PC-3 (cell line): ENCODE data around the gene TFAP2A. TPM values are rescaled to one million over a fixed set of nuclear protein-coding genes. Genes with fewer than 3 reads are reported as not detected.
A peak's percentile ranks its signal among the peaks of the same experiment; 100 is the strongest.

ENCODE experiments used
- ATAC-seq: fragments of 200-7000 bp; cut with Tn5 transposase; 2 replicates; pipeline ENCODE4 v1.9.1; 2020; ENCODE audit warnings: mild to moderate bottlenecking, moderate library complexity
- BruUV-seq: library from RNA; stranded (reverse); fragments of 400-500 nt; replicated peaks from 2 replicates; lab custom pipeline; 2021; lab: Mats Ljungman, UMichigan
- CTCF ChIA-PET: fragments of 300-600 bp; sonication (Branson Sonifier 250); formaldehyde crosslinking; loops from one replicate; lab custom pipeline; 2022; ENCODE audit warnings: antibody characterized with exemption; lab: Charles Lee
- POLR2A ChIA-PET: fragments of 300-600 bp; sonication (Branson Sonifier 250); formaldehyde crosslinking; loops from one replicate; lab custom pipeline; 2022; ENCODE audit warnings: antibody characterized with exemption; ENCODE audit not compliant: unreplicated experiment; lab: Charles Lee
- DNase-seq: peaks from one replicate; pipeline ENCODE4 v3.0.0-alpha.2; 2015
- H2AFZ ChIP-seq: fragments of 300-600 bp; sonication (generic); 2 replicates; pipeline ENCODE4 v1.6.0; 2016; ENCODE audit warnings: antibody characterized with exemption, low read length
- H3F3A ChIP-seq: fragments of 300-600 bp; sonication (generic); one replicate; pipeline ENCODE4 v1.6.0; 2017; ENCODE audit warnings: antibody characterized with exemption, low read length, control low read depth, mild to moderate bottlenecking; ENCODE audit not compliant: unreplicated experiment
- H3K27ac ChIP-seq: fragments of 300-600 bp; sonication (generic); 2 replicates; pipeline ENCODE4 v1.5.1; 2016; ENCODE audit warnings: mild to moderate bottlenecking, low read length
- H3K27me3 ChIP-seq: fragments of 300-600 bp; sonication (generic); 2 replicates; pipeline ENCODE4 v1.6.1; 2016; ENCODE audit warnings: low read length, mixed read lengths
- H3K36me3 ChIP-seq: fragments of 300-600 bp; sonication (generic); 2 replicates; pipeline ENCODE4 v1.6.1; 2016; ENCODE audit warnings: low read depth, mixed run types, low read length, mixed read lengths
- H3K4me1 ChIP-seq: fragments of 300-600 bp; sonication (generic); 2 replicates; pipeline ENCODE4 v1.5.1; 2016; ENCODE audit warnings: low read length; ENCODE audit not compliant: insufficient read depth
- H3K4me2 ChIP-seq: fragments of 300-600 bp; sonication (generic); 2 replicates; pipeline ENCODE4 v1.6.0; 2016; ENCODE audit warnings: low read length
- H3K4me3 ChIP-seq: fragments of 300-600 bp; sonication (generic); 2 replicates; pipeline ENCODE4 v1.5.1; 2016; ENCODE audit warnings: mild to moderate bottlenecking, low read length, mixed read lengths
- H3K79me2 ChIP-seq: fragments of 300-600 bp; sonication (generic); 2 replicates; pipeline ENCODE4 v1.6.1; 2017; ENCODE audit warnings: low read length, mixed read lengths
- H3K9ac ChIP-seq: fragments of 300-600 bp; sonication (generic); 2 replicates; pipeline ENCODE4 v1.6.0; 2016; ENCODE audit warnings: mild to moderate bottlenecking, low read length
- H3K9me2 ChIP-seq: fragments of 300-600 bp; sonication (generic); replicated peaks from 2 replicates; pipeline ENCODE4 v1.6.1; 2016; ENCODE audit warnings: mixed run types, low read length, mixed read lengths
- H3K9me3 ChIP-seq: fragments of 300-600 bp; sonication (generic); 2 replicates; pipeline ENCODE4 v1.6.1; 2016; ENCODE audit warnings: low read length, mixed read lengths
- H4K20me1 ChIP-seq: fragments of 300-600 bp; sonication (generic); 2 replicates; pipeline ENCODE4 v1.6.1; 2016; ENCODE audit warnings: low read length, mixed read lengths
- EZH2 ChIP-seq: fragments of 300-600 bp; sonication (generic); IDR thresholded peaks from one replicate; pipeline ENCODE4 v1.6.1; 2017; ENCODE audit warnings: antibody characterized with exemption, mild to moderate bottlenecking, low read length; ENCODE audit not compliant: unreplicated experiment
- EZH2phosphoT487 ChIP-seq: fragments of 300-600 bp; sonication (generic); IDR thresholded peaks from 2 replicates; pipeline ENCODE4 v1.6.1; 2018; ENCODE audit warnings: mild to moderate bottlenecking, antibody characterized with exemption, low read length, borderline replicate concordance
- intact Hi-C: fragments of 100-400 bp; cut with micrococcal nuclease; formaldehyde crosslinking; loops from 2 replicates; pipeline ENCODE4 v1.9.0; 2023
- total RNA-seq: library from RNA; depleted of rRNA; stranded (reverse); fragments of >200 nt; gene quantifications from 2 replicates; pipeline ENCODE4 v1.2.3, GENCODE V29; 2014
- TF ChIP-seq, protein P1 (sequence below): fragments of 300-600 bp; sonication (generic); conservative IDR thresholded peaks from 2 replicates; pipeline ENCODE4 v1.5.1; 2017; ENCODE audit warnings: antibody characterized with exemption, low read depth, mild to moderate bottlenecking, low read length

TFAP2A gene
- total RNA-seq, 1 experiment from 2014 or later: 29.4 TPM

DNA sequence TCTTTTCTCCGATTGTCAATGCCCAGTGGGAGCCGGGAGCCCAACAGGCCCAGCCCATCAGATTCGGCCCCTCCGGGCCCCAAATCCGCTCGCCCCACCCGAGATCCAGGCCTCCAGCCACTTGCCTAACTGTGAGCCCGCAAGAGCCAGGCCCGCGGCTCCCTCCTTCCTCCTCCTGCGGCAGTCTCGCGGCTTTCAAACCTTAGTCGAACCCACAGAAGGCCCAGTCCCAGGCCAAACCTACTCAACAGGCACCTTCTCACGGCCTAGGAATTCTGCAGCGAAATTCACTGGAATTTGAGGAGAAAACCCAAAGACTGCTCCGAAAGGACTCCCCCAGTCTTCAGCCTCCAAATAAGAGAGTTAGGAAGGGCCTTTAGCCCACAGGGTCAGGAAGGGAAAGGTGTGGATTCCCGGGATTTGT, 2.8 kb upstream of the TFAP2A start:
- H3K4me2 ChIP-seq: peak overlapping the region; percentile 98
- ATAC-seq: no peak

DNA sequence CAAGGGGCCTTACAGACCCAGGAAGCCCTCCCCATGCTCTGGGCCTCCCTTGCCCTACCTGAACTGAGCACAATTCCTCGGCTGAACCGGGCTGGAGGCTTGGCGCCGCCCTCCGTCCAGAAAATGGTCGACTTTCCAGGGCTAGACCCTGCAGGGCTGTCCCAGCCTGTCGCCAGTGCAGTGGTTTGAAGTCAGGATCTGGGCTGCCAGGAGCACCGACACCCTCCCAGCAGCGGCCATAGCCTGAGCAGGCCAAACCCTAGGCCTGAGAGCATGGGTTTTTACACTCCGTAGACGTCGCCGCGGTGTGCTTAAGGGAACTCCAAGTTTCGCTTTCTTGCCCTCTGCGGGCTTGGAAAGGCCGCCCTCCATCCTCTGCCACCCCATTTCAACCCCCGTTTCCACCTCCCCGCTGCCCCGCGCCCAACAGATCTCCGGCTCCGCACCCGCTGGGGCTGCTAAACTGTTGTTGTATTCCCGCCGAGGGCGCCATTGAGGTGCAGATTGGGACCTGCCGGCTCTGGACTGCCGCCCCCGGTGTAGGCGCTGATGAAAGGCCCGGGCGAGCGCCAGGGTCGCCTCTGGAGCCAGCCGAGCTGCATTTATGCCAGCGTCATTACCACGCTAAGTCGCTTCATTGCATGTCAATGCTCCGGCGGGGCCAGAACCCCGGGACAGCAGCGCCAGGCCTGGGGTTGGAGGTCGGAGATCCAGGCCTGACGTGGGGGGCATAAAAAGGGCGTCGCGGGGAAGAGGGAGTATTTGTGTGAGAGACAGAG, 2.2 kb upstream of the TFAP2A start:
- intact Hi-C loops: no loop called here
- H3K79me2 ChIP-seq: peaks cover 63% of the 10 kb centered on the region
- ChIA-PET POLR2A (no interaction called here), CTCF (no interaction called here)
- H3K27me3 ChIP-seq: no peaks in the 10 kb centered on the region
- TF ChIP-seq, protein P1, sequence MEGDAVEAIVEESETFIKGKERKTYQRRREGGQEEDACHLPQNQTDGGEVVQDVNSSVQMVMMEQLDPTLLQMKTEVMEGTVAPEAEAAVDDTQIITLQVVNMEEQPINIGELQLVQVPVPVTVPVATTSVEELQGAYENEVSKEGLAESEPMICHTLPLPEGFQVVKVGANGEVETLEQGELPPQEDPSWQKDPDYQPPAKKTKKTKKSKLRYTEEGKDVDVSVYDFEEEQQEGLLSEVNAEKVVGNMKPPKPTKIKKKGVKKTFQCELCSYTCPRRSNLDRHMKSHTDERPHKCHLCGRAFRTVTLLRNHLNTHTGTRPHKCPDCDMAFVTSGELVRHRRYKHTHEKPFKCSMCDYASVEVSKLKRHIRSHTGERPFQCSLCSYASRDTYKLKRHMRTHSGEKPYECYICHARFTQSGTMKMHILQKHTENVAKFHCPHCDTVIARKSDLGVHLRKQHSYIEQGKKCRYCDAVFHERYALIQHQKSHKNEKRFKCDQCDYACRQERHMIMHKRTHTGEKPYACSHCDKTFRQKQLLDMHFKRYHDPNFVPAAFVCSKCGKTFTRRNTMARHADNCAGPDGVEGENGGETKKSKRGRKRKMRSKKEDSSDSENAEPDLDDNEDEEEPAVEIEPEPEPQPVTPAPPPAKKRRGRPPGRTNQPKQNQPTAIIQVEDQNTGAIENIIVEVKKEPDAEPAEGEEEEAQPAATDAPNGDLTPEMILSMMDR: no peak
- TF ChIP-seq EZH2phosphoT487 (no peak), EZH2 (no peak)
- no peaks in the 10 kb centered on the region for H4K20me1 ChIP-seq
- H3K36me3 ChIP-seq: no peaks in the 10 kb centered on the region
- H3K9me2 ChIP-seq: no peaks in the 10 kb centered on the region
- BruUV-seq: no TSS peak
- DNase-seq: no peak
- no peak for ATAC-seq
- H3K9ac ChIP-seq: no peak overlapping the region
- H2AFZ ChIP-seq: no peak overlapping the region
- H3K9me3 ChIP-seq: no peaks in the 10 kb centered on the region
- H3K4me2 ChIP-seq: peak overlapping the region; percentile 99; the same call in 1 of the 2 replicates
- no peak overlapping the region for H3K4me3 ChIP-seq
- H3K4me1 ChIP-seq: peaks cover 39% of the 10 kb centered on the region
- no peaks in the 10 kb centered on the region for H3F3A ChIP-seq
- H3K27ac ChIP-seq: no peak overlapping the region

More for the DNA sequence above, 2.8 kb upstream of the TFAP2A start:
- POLR2A ChIA-PET: no interaction called here
- no peaks in the 10 kb centered on the region for H4K20me1 ChIP-seq
- H3K4me3 ChIP-seq: no peak overlapping the region; the same call in 1 of the 2 replicates
- H3K27me3 ChIP-seq: no peaks in the 10 kb centered on the region
- no peaks in the 10 kb centered on the region for H3K9me3 ChIP-seq
- H3K9me2 ChIP-seq: no peaks in the 10 kb centered on the region
- H3K36me3 ChIP-seq: no peaks in the 10 kb centered on the region
- no TSS peak for BruUV-seq
- H3F3A ChIP-seq: no peaks in the 10 kb centered on the region
- peaks cover 59% of the 10 kb centered on the region for H3K79me2 ChIP-seq
- TF ChIP-seq EZH2 (no peak), EZH2phosphoT487 (no peak)
- TF ChIP-seq, protein P1: no peak
- DNase-seq: no peak
- no peak overlapping the region for H2AFZ ChIP-seq
- intact Hi-C loops: no loop called here
- peaks cover 39% of the 10 kb centered on the region for H3K4me1 ChIP-seq
- H3K9ac ChIP-seq: no peak overlapping the region
- no peak overlapping the region for H3K27ac ChIP-seq
- CTCF ChIA-PET: no interaction called here

DNA sequence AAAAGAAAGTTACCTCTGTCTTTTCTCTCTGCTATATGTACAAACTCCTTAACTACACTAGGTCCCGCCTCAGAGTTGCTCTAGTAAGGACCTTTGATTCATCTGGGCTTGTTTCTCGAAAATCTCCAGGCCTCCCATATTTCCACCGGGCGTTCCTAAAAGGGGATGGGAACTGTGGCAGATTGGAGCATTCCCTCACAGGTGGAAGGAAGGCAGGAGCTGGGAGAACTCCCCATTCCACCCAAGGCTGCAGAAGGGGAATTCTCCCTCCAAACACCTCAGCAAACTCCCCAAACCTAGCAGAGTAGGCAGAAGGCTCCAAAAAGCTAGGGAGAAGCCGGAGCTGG, 1.6 kb upstream of the TFAP2A start:
- ATAC-seq (no peak), DNase-seq (no peak)
- H2AFZ ChIP-seq: no peak overlapping the region
- no peaks in the 10 kb centered on the region for H4K20me1 ChIP-seq
- peak overlapping the region; percentile 91; the same call in 1 of the 2 replicates for H3K4me3 ChIP-seq
- peak overlapping the region; percentile 99 for H3K4me2 ChIP-seq
- peaks cover 39% of the 10 kb centered on the region for H3K4me1 ChIP-seq
- peaks cover 69% of the 10 kb centered on the region for H3K79me2 ChIP-seq
- no peak for TF ChIP-seq EZH2phosphoT487
- TF ChIP-seq, protein P1: no peak
- TF ChIP-seq EZH2: no peak
- CTCF ChIA-PET: no interaction called here
- BruUV-seq: no TSS peak
- intact Hi-C loops: no loop called here
- H3K36me3 ChIP-seq: peaks cover 4% of the 10 kb centered on the region; the same call in 1 of the 2 replicates
- no peak overlapping the region for H3K9ac ChIP-seq
- no peaks in the 10 kb centered on the region for H3K9me2 ChIP-seq
- POLR2A ChIA-PET: no interaction called here
- H3F3A ChIP-seq: no peaks in the 10 kb centered on the region
- H3K27ac ChIP-seq: no peak overlapping the region
- H3K9me3 ChIP-seq: no peaks in the 10 kb centered on the region
- no peaks in the 10 kb centered on the region for H3K27me3 ChIP-seq
